Heart left ventricle (tissue), 16 donors: ENCODE measurements around the gene SLC7A14. TPM values are rescaled to one million over a fixed set of nuclear protein-coding genes. Genes with fewer than 3 reads are reported as not detected.
A peak's percentile ranks its signal among the peaks of the same experiment; 100 is the strongest.

ENCODE experiments used
- ATAC-seq, 4 donors: fragments of 200-7000 bp; cut with Tn5 transposase; one replicate each; pipeline ENCODE4 v1.9.1; 2020 to 2022; ENCODE audit warnings: moderate library complexity in 4 of 4, mild to moderate bottlenecking in 3 of 4, moderate number of reproducible peaks in 1 of 4
- DNase-seq, 5 donors: peaks; one replicate each; pipeline ENCODE4 v3.0.0-alpha.2; 2020
- H3K27ac ChIP-seq, 12 donors: fragments of 200-600 bp; sonication (generic) in 4 of 12; one replicate each; pipeline versions ENCODE4 v1.5.0 to v1.8.0; 2016 to 2022; ENCODE audit warnings: mild to moderate bottlenecking in 2 of 12
- H3K27me3 ChIP-seq, 9 donors: fragments of 200-600 bp; sonication (generic) in 2 of 9; one replicate each; pipeline versions ENCODE4 v1.5.1 to v1.8.0; 2016 to 2022; ENCODE audit warnings: mild to moderate bottlenecking in 3 of 9
- H3K36me3 ChIP-seq, 9 donors: fragments of 200-600 bp; sonication (generic) in 2 of 9; one replicate each; pipeline versions ENCODE4 v1.5.0 to v1.8.0; 2018 to 2022; ENCODE audit warnings: mild to moderate bottlenecking in 2 of 9
- H3K4me1 ChIP-seq, 12 donors: fragments of 200-600 bp; sonication (generic) in 4 of 12; one replicate each; pipeline versions ENCODE4 v1.5.0 to v1.8.0; 2016 to 2022; ENCODE audit warnings: mild to moderate bottlenecking in 3 of 12
- H3K4me3 ChIP-seq, 12 donors: fragments of 200-600 bp; sonication (generic) in 4 of 12; one replicate each; pipeline versions ENCODE4 v1.5.0 to v1.8.0; 2017 to 2022; ENCODE audit warnings: mild to moderate bottlenecking in 9 of 12, moderate library complexity in 4 of 12
- H3K9me3 ChIP-seq, 12 donors: fragments of 200-600 bp; sonication (generic) in 4 of 12; one replicate each; pipeline versions ENCODE4 v1.5.0 to v1.8.0; 2016 to 2022; ENCODE audit warnings: mild to moderate bottlenecking in 1 of 12
- POLR2A ChIP-seq, 2 donors: fragments of 450-650 bp; IDR thresholded peaks; one replicate each; pipeline ENCODE4 v1.6.1; 2017; ENCODE audit warnings: antibody characterized with exemption in 2 of 2, mild to moderate bottlenecking in 2 of 2, moderate library complexity in 2 of 2
- WGBS, 4 donors: extraction: QIAGEN DNeasy Blood & Tissue Kit in 2 of 4; methylation state at CpG; one replicate each; pipeline versions ENCODE4 v1.1.5 to v1.1.7; 2013 to 2018; 5-methylcytosine and 5-hydroxymethylcytosine counted together
- intact Hi-C, 10 donors: fragments of 100-400 bp; cut with DNase I; formaldehyde crosslinking; loops; one replicate each; pipeline versions ENCODE4 v1.11.1 to v1.14.2; 2022
- polyA plus RNA-seq, 2 donors: library from polyadenylated mRNA; stranded (reverse); fragments of 200-250 nt; gene quantifications; one replicate each; pipeline ENCODE4 v1.2.3, GENCODE V29; 2013
- total RNA-seq, 9 donors: library from RNA; depleted of rRNA in 2 of 9; stranded (reverse); fragments of >200 nt in 2 of 9; fragmentation: NEBNext Ultra II Directional in 3 of 9; extraction: Animal tissue kit (Norgen Biotek cat#: 25700) in 3 of 9; gene quantifications; one replicate each; pipeline versions ENCODE4 v1.1.0 to v1.2.4, GENCODE V29; 2016 to 2023
- TF ChIP-seq, protein P1 (sequence below), 12 donors: fragments of 200-600 bp; sonication (generic) in 4 of 12; IDR thresholded peaks; one replicate each; pipeline versions ENCODE4 v1.5.0 to v1.8.0; 2018 to 2022; ENCODE audit warnings: antibody characterized with exemption in 12 of 12, mild to moderate bottlenecking in 5 of 12
- donor health status: ischemic (EF 13 %, LVEDD 7.1; RV severe dilation, severe dysfunction).
- donor health status: healthy with polysubstance abuse.
- donor health status: DM: no; HTN: yes; CAD: no.
- donor health status: DM: no; HTN: no; CAD: no.
- donor health status: ischemic (EF 25% LVEDD 6.9; RV normal size, moderate dysfunction).
- donor health status: ischemic (EF 25% LVEDD 5.7; RV mildly dilated, moderate dysfunction).
- donor health status: healthy.
- donor health status: DM: yes; HTN: yes; CAD: no.
- donor health status: ischemic (EF 35%, LVEDD 5.7; RV mildly dilated, moderate dysfunction).
- donor health status: nonischemic (EF 11% LVEDD 7.7; RV severe dilation, severe dysfunction).
- donor health status: DM: yes; HTN: yes; CAD: no.
- donor health status: PGD.
- donor health status: ischemic (EF 29% LVEDD 5.4; RV normal size, mild dysfunction).
- donor health status: nonischemic (EF 23%, LVEDD 6.1; RV moderate dilation, normal function).

The SLC7A14 gene
- total and polyA plus RNA-seq, 11 donors, result 0.02 TPM; not detected in 9

DNA sequence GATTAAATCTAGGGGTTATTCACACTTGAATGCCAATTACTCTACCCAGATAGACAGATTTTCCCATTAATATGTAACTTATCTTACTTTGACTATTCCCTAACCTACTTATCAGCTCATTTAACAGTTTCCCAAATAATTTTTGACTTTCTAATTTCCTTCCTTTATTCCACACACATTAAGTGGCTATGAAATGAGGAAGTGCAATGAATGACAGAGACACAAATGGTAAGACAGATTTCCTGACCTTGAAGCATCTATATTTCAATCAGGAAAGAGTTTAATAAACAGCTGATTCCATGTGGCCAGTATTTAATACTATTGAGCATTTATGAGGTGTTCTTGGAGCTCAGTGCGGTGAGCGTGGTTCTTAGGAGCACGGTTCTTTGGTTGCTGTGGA lies 78.8 kb downstream of the SLC7A14 start:
- 94 to 95% (median 94%) methylated on average over 3 of the region's 3 CpGs for WGBS, 4 donors
- Histone ChIP-seq H3K27ac (no peak overlapping the region), H3K4me3 (no peak overlapping the region), H3K9me3 (no peaks in the 10 kb centered on the region), H3K27me3 (no peaks in the 10 kb centered on the region), H3K4me1 (peaks cover 0 to 5% (median 0%) of the 10 kb centered on the region in 12 donors), H3K36me3 (no peaks in the 10 kb centered on the region)
- intact Hi-C loops, result no loop called here
- ATAC-seq (no peak), DNase-seq (no peak)
- TF ChIP-seq, protein P1, sequence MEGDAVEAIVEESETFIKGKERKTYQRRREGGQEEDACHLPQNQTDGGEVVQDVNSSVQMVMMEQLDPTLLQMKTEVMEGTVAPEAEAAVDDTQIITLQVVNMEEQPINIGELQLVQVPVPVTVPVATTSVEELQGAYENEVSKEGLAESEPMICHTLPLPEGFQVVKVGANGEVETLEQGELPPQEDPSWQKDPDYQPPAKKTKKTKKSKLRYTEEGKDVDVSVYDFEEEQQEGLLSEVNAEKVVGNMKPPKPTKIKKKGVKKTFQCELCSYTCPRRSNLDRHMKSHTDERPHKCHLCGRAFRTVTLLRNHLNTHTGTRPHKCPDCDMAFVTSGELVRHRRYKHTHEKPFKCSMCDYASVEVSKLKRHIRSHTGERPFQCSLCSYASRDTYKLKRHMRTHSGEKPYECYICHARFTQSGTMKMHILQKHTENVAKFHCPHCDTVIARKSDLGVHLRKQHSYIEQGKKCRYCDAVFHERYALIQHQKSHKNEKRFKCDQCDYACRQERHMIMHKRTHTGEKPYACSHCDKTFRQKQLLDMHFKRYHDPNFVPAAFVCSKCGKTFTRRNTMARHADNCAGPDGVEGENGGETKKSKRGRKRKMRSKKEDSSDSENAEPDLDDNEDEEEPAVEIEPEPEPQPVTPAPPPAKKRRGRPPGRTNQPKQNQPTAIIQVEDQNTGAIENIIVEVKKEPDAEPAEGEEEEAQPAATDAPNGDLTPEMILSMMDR (IDR thresholded peaks at IDR 0.05), result no peak
- TF ChIP-seq POLR2A (IDR thresholded peaks at IDR 0.05), result no peak

- H3K36me3 ChIP-seq, result no peaks in the 10 kb centered on the region
- H3K27me3 ChIP-seq, result no peaks in the 10 kb centered on the region
- peaks cover 0 to 6% (median 0%) of the 10 kb centered on the region in 12 donors for H3K4me1 ChIP-seq
- H3K4me3 ChIP-seq, result no peak overlapping the region
- WGBS, 4 donors, result 7 to 18% (median 14%) methylated on average over 2 of the region's 2 CpGs
- intact Hi-C loops, result no loop called here
- no peak overlapping the region for H3K27ac ChIP-seq
- no peaks in the 10 kb centered on the region for H3K9me3 ChIP-seq
- ATAC-seq (no peak), DNase-seq (no peak)
- TF ChIP-seq, protein P1 (IDR thresholded peaks at IDR 0.05), result no peak
- no peak for TF ChIP-seq POLR2A (IDR thresholded peaks at IDR 0.05)
Observed at GRCh38 chr3:170506556-170506955, 79.3 kb downstream of the SLC7A14 start.

DNA sequence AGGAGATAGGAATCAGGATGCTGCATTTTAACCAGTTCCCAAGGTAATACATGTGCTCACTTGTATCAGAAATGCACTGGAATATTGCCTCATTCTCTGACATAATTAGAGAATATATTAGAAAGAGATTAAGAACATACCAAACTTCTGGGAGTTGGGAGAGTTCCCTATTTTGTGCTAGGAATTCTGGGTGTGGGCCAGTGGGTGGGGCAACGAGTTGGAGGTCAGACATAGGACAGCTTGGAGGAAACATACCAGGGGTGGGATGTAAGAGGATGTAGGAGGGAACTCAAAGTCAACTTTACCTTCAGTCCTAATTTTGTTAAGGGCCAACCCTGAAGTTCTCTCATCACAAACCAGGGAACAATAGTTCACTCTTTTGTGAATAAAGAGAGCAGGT lies 83.6 kb downstream of the SLC7A14 start:
- TF ChIP-seq, protein P1 (IDR thresholded peaks at IDR 0.05), result no peak
- no peak for TF ChIP-seq POLR2A (IDR thresholded peaks at IDR 0.05)

GRCh38 chr3:170500995-170501394 lies 84.9 kb downstream of the SLC7A14 start:
- Histone ChIP-seq H3K4me3 (no peak overlapping the region), H3K9me3 (no peaks in the 10 kb centered on the region), H3K27ac (no peak overlapping the region), H3K36me3 (no peaks in the 10 kb centered on the region), H3K4me1 (peaks cover 0 to 6% (median 0%) of the 10 kb centered on the region in 12 donors), H3K27me3 (no peaks in the 10 kb centered on the region)
- 89 to 97% (median 92%) methylated on average over 7 of the region's 7 CpGs for WGBS, 4 donors
- intact Hi-C loops, result no loop called here
- TF ChIP-seq, protein P1 (IDR thresholded peaks at IDR 0.05), result no peak
- TF ChIP-seq POLR2A (IDR thresholded peaks at IDR 0.05), result no peak
- ATAC-seq, result no peak
- DNase-seq, result no peak

More for the DNA sequence above, 83.6 kb downstream of the SLC7A14 start:
- intact Hi-C loops, result no loop called here
- Histone ChIP-seq H3K9me3 (no peaks in the 10 kb centered on the region), H3K4me3 (no peak overlapping the region), H3K4me1 (peaks cover 0 to 6% (median 0%) of the 10 kb centered on the region in 12 donors), H3K27ac (no peak overlapping the region), H3K36me3 (no peaks in the 10 kb centered on the region), H3K27me3 (no peaks in the 10 kb centered on the region)
- WGBS, 4 donors, result 12 to 22% (median 15%) methylated on average over 1 of the region's 1 CpG
- DNase-seq (peak in 1 of 5 donors; percentile 36), ATAC-seq (no peak)
